Sigmoid colon (tissue), 7 donors: ENCODE results near the gene CLEC2L. TPM values are rescaled to one million over a fixed set of nuclear protein-coding genes. Genes with fewer than 3 reads are reported as not detected.

ENCODE experiments used
- DNase-seq: peaks from one replicate; pipeline ENCODE4 v3.0.0-alpha.2; 2019
- H3K27ac ChIP-seq, 4 donors: fragments of 200-600 bp; sonication (generic); one replicate each; pipeline ENCODE4 v1.5.1; 2016 to 2019; ENCODE audit warnings: mild to moderate bottlenecking in 1 of 4
- H3K27me3 ChIP-seq, 3 donors: fragments of 200-600 bp; sonication (generic); one replicate each; pipeline ENCODE4 v1.5.1; 2019; ENCODE audit warnings: mild to moderate bottlenecking in 1 of 3
- H3K36me3 ChIP-seq, 4 donors: fragments of 200-600 bp; sonication (generic); one replicate each; pipeline ENCODE4 v1.5.1; 2016 to 2019
- H3K4me1 ChIP-seq, 4 donors: fragments of 200-600 bp; sonication (generic); one replicate each; pipeline ENCODE4 v1.5.1; 2017 to 2019
- H3K4me3 ChIP-seq, 4 donors: fragments of 200-600 bp; sonication (generic); one replicate each; pipeline ENCODE4 v1.5.1; 2017 to 2019; ENCODE audit warnings: mild to moderate bottlenecking in 2 of 4, moderate library complexity in 1 of 4
- H3K9me3 ChIP-seq, 4 donors: fragments of 200-600 bp in 3 of 4; sonication (generic) in 3 of 4; one replicate each; pipeline versions ENCODE4 v1.5.1 to v1.6.1; 2013 to 2019
- CTCF ChIP-seq, 4 experiments: fragments of 450-650 bp in 3 of 4; fragments of 200-600 bp in 1 of 4; IDR thresholded peaks; one replicate each; pipeline ENCODE4 v1.5.1; 2016 to 2019; ENCODE audit warnings: antibody characterized with exemption in 4 of 4, mild to moderate bottlenecking in 3 of 4, moderate library complexity in 2 of 4
- EP300 ChIP-seq, 4 donors: sonication (generic); formaldehyde crosslinking; IDR thresholded peaks; one replicate each; pipeline ENCODE4 v1.6.1; 2017; ENCODE audit warnings: antibody characterized with exemption in 4 of 4
- POLR2A ChIP-seq, 2 donors: fragments of 450-650 bp; IDR thresholded peaks; one replicate each; pipeline ENCODE4 v1.6.1; 2016; ENCODE audit warnings: antibody characterized with exemption in 2 of 2, mild to moderate bottlenecking in 2 of 2, moderate library complexity in 2 of 2
- POLR2AphosphoS5 ChIP-seq, 4 donors: sonication (generic); formaldehyde crosslinking; IDR thresholded peaks; one replicate each; pipeline ENCODE4 v1.6.1; 2017; ENCODE audit warnings: antibody characterized with exemption in 4 of 4
- WGBS, 2 donors: extraction: QIAGEN DNeasy Blood & Tissue Kit; methylation state at CpG; one replicate each; pipeline ENCODE4 v1.1.7; 2013; 5-methylcytosine and 5-hydroxymethylcytosine counted together
- intact Hi-C: fragments of 100-400 bp; cut with DNase I; formaldehyde crosslinking; loops from one replicate; pipeline ENCODE4 v1.15.1; 2023
- polyA plus RNA-seq, 3 donors: library from polyadenylated mRNA; stranded (reverse); fragments of 200-250 nt; gene quantifications; one replicate each; pipeline ENCODE4 v1.2.3, GENCODE V29; 2013
- total RNA-seq, 4 donors: library from RNA; depleted of rRNA; stranded (reverse); fragments of >200 nt; gene quantifications; one replicate each; pipeline ENCODE4 v1.1.0, GENCODE V29; 2016
- donor health status: healthy with polysubstance abuse.
- donor health status: Bipolar disorder and iron deficiency.
- donor health status: healthy.

Gene CLEC2L
- total and polyA plus RNA-seq, 7 donors, result 0.38 to 10.0 TPM; not detected in 5

GRCh38 chr7:139515266-139515665 is 8.2 kb upstream of the CLEC2L start:
- no peak for DNase-seq
- intact Hi-C loops, result no loop called here
- 83 to 93% methylated on average over 8 of the region's 8 CpGs for WGBS, 2 donors
- Histone ChIP-seq H3K27ac (no peak overlapping the region), H3K4me3 (no peak overlapping the region), H3K9me3 (no peaks in the 10 kb centered on the region), H3K27me3 (no peaks in the 10 kb centered on the region), H3K36me3 (no peaks in the 10 kb centered on the region), H3K4me1 (no peaks in the 10 kb centered on the region)
- no peak for TF ChIP-seq POLR2A (IDR thresholded peaks at IDR 0.05)

GRCh38 chr7:139521439-139521838 is 2.0 kb upstream of the CLEC2L start:
- Histone ChIP-seq H3K27ac (no peak overlapping the region), H3K4me3 (no peak overlapping the region), H3K9me3 (no peaks in the 10 kb centered on the region), H3K4me1 (peaks cover 0 to 12% (median 2%) of the 10 kb centered on the region in 4 donors), H3K27me3 (peaks cover 6 to 40% (median 15%) of the 10 kb centered on the region in 3 donors), H3K36me3 (no peaks in the 10 kb centered on the region)
- no peak for DNase-seq
- intact Hi-C loops, result no loop called here
- TF ChIP-seq POLR2A (IDR thresholded peaks at IDR 0.05), result no peak
- no peak for TF ChIP-seq EP300 (IDR thresholded peaks at IDR 0.05)
- no peak for TF ChIP-seq CTCF (IDR thresholded peaks at IDR 0.05)
- no peak for TF ChIP-seq POLR2AphosphoS5 (IDR thresholded peaks at IDR 0.05)
- 89% methylated on average over 1 of the region's 1 CpG for WGBS, 2 donors

- intact Hi-C loops, result no loop called here
- Histone ChIP-seq H3K27ac (no peak overlapping the region), H3K4me3 (no peak overlapping the region), H3K27me3 (peaks cover 6 to 40% (median 15%) of the 10 kb centered on the region in 3 donors), H3K4me1 (peaks cover 0 to 12% (median 2%) of the 10 kb centered on the region in 4 donors), H3K36me3 (no peaks in the 10 kb centered on the region), H3K9me3 (no peaks in the 10 kb centered on the region)
- WGBS, 2 donors, result 16 to 21% methylated on average over 11 of the region's 11 CpGs
- TF ChIP-seq EP300 (IDR thresholded peaks at IDR 0.05) (no peak), POLR2AphosphoS5 (IDR thresholded peaks at IDR 0.05) (no peak), POLR2A (IDR thresholded peaks at IDR 0.05) (no peak), CTCF (IDR thresholded peaks at IDR 0.05) (no peak)
- DNase-seq, result no peak
Measured at GRCh38 chr7:139522830-139523198, 671 bp upstream of the CLEC2L start.

- WGBS, 2 donors, result 18 to 24% methylated on average over 70 of the region's 70 CpGs
- Histone ChIP-seq H3K4me1 (peaks cover 0 to 12% (median 2%) of the 10 kb centered on the region in 4 donors), H3K27ac (no peak overlapping the region), H3K36me3 (no peaks in the 10 kb centered on the region), H3K4me3 (peak overlapping the region in 2 of 4 donors; percentile 28 to 31), H3K27me3 (peaks cover 6 to 40% (median 15%) of the 10 kb centered on the region in 3 donors), H3K9me3 (no peaks in the 10 kb centered on the region)
- DNase-seq, result no peak
- intact Hi-C loops, result no loop called here
- no peak for TF ChIP-seq POLR2A (IDR thresholded peaks at IDR 0.05)
- no peak for TF ChIP-seq POLR2AphosphoS5 (IDR thresholded peaks at IDR 0.05)
- TF ChIP-seq EP300 (IDR thresholded peaks at IDR 0.05), result no peak
- no peak for TF ChIP-seq CTCF (IDR thresholded peaks at IDR 0.05)
Measured at GRCh38 chr7:139523968-139524815, 707 bp downstream of the CLEC2L start.

- no peak overlapping the region for H3K4me3 ChIP-seq
- no peaks in the 10 kb centered on the region for H3K36me3 ChIP-seq
- H3K27me3 ChIP-seq, result peaks cover 6 to 40% (median 15%) of the 10 kb centered on the region in 3 donors
- no peak for DNase-seq
- no peak overlapping the region for H3K27ac ChIP-seq
- intact Hi-C loops, result no loop called here
- WGBS, 2 donors, result 90 to 92% methylated on average over 10 of the region's 10 CpGs
- H3K9me3 ChIP-seq, result no peaks in the 10 kb centered on the region
- peaks cover 0 to 12% (median 2%) of the 10 kb centered on the region in 4 donors for H3K4me1 ChIP-seq
- TF ChIP-seq CTCF (IDR thresholded peaks at IDR 0.05) (no peak), POLR2AphosphoS5 (IDR thresholded peaks at IDR 0.05) (no peak), POLR2A (IDR thresholded peaks at IDR 0.05) (no peak), EP300 (IDR thresholded peaks at IDR 0.05) (no peak)
Measured at GRCh38 chr7:139525239-139525638, 1.8 kb downstream of the CLEC2L start.
